ENCODE data around the gene SLC27A1. TPM values are rescaled to one million over a fixed set of nuclear protein-coding genes. Genes with fewer than 3 reads are reported as not detected.

The SLC27A1 gene
- total and polyA plus RNA-seq, 9 of the 15 experiments (the other 6 are each of a cell fraction or from before 2014, with no cell fraction given) = 0.06 to 3.0 (median 1.1) TPM

DNA sequence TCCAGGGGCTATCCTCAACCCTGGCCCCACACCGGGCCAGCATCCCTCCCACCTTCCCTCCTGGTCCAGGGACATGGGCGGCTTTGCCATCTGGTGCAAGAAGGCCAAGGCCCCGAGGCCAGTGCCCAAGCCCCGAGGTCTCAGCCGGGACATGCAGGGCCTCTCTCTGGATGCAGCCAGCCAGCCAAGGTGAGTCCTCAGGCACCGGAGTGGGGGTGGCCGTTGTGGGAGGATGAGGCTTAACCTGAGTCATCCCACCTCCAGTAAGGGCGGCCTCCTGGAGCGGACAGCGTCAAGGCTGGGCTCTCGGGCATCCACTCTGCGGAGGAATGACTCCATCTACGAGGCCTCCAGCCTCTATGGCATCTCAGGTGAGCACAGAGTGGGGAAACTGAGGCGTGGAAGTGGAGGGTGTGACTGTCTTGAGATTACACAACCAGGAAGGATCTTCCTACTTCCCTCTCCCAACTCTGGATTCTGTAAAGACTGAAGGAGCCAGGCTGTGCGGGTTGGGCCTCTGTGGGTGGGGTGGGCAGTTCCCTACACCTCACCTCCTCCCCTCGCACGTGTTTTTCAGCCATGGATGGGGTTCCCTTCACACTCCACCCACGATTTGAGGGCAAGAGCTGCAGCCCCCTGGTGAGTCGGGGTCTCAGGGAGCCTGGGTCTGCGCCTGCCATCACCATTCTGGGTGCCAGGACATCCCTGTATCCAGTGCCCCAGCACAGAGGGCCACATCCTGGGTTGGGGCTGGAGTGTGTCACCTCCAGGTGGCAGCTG lies 46.7 kb upstream of the SLC27A1 start:
- ChIA-PET CTCF (ENCODE audit: low intra/inter-chr PET ratio) (interaction anchor here (1.1 kb wide), 1 partner anchor 73 kb away, joined by 3 read pairs; no protein-coding TSS in a partner anchor), POLR2A (no interaction called here)
- BruUV-seq (replicated peaks) = no TSS peak
- no peak for TF ChIP-seq POLR2AphosphoS2 (IDR thresholded peaks at IDR 0.05; ENCODE audit: low read length)
- no peak for TF ChIP-seq ZNF766 (CRISPR knock-in tag; conservative IDR thresholded peaks at IDR 0.05)
- peak; percentile 7; the same call in 1 of the 2 replicates for TF ChIP-seq RBFOX2 (IDR thresholded peaks at IDR 0.05; ENCODE audit: low read depth, low read length)
- no peak for TF ChIP-seq MAFK (IDR thresholded peaks at IDR 0.05; ENCODE audit: low read length)
- peak; percentile 42; the same call in 1 of the 2 replicates for TF ChIP-seq POLR2G (IDR thresholded peaks at IDR 0.05; ENCODE audit: low read depth, low read length)
- 0 out of 2 replicates have a peak, but pooled peaks have one; percentile 13 for TF ChIP-seq ZC3H4 (CRISPR knock-in tag; IDR thresholded peaks at IDR 0.05; ENCODE audit: borderline replicate concordance)
- DNase-seq (ENCODE audit: extremely low read depth in 1 of 4, low spot score in 3 of 4) (no peak), ATAC-seq (no peak), FAIRE-seq (no peak)
- Histone ChIP-seq H4K20me1 (replicated peaks; ENCODE audit: control insufficient read depth, insufficient read depth, low read length) (no peaks in the 10 kb centered on the region), H3K27ac (ENCODE audit: extremely low read depth, low read depth, low read length) (no peak overlapping the region), H3K4me1 (replicated peaks in 1 of 2; ENCODE audit: control insufficient read depth in 2 of 2, insufficient read depth in 2 of 2, low read length in 2 of 2) (peaks cover 6 to 34% of the 10 kb centered on the region in 2 experiments; a peak in 3 of 5 replicates), H3K27me3 (ENCODE audit: control insufficient read depth in 2 of 2, insufficient read depth in 2 of 2, low read length in 2 of 2) (no peaks in the 10 kb centered on the region), H3K36me3 (ENCODE audit: control insufficient read depth, insufficient read depth, low read length) (0 out of 3 replicates have a peak, but pooled peaks cover 4% of the 10 kb centered on the region), H3K4me3 (no peak overlapping the region), H3K4me2 (ENCODE audit: insufficient read depth, low read length) (no peak overlapping the region), H3K79me2 (ENCODE audit: control insufficient read depth, insufficient read depth, low read length) (peaks cover 6% of the 10 kb centered on the region; the same call in 2 of the 3 replicates), H3K9ac (ENCODE audit: insufficient read depth in 1 of 2, low read depth in 2 of 2, low read length in 2 of 2) (peak overlapping the region in 1 of 2 experiments; percentile 76; a peak in 1 of 4 replicates), H2AFZ (ENCODE audit: low read depth, low read length) (no peak overlapping the region), H3K9me1 (ENCODE audit: control insufficient read depth, insufficient read depth, low read length) (no peaks in the 10 kb centered on the region), H3K9me3 (replicated peaks; ENCODE audit: control insufficient read depth, insufficient read depth, low read depth, low read length) (no peaks in the 10 kb centered on the region)
- 79% methylated on average over 18 of the region's 20 CpGs for WGBS (ENCODE audit: insufficient coverage, low coverage, missing lambda C conversion rate)
- in situ Hi-C loops (cut with MboI) = no loop called here
- intact Hi-C loops (cut with micrococcal nuclease) = no loop called here
